ENCODE measurements around the gene TTLL9. TPM values are rescaled to one million over a fixed set of nuclear protein-coding genes. Genes with fewer than 3 reads are reported as not detected.

TTLL9 gene
- total RNA-seq, 1 experiment from 2014 or later: not detected

GRCh38 chr20:31840906-31841816 is 29.3 kb upstream of the TTLL9 start:
- no TSS peak for BruUV-seq (replicated peaks)
- Histone ChIP-seq H3K4me3 (ENCODE audit: low read depth, low read length, poor library complexity, severe bottlenecking) (no peak overlapping the region), H3K27me3 (replicated peaks; ENCODE audit: insufficient read depth, low read depth, low read length, poor library complexity) (no peaks in the 10 kb centered on the region), H3K36me3 (ENCODE audit: insufficient read depth, low read length, poor library complexity, severe bottlenecking) (no peaks in the 10 kb centered on the region), H3K4me1 (ENCODE audit: insufficient read depth, low read length, poor library complexity, severe bottlenecking) (no peaks in the 10 kb centered on the region), H3K27ac (ENCODE audit: low read depth, low read length, poor library complexity, severe bottlenecking) (no peak overlapping the region), H3K9me3 (ENCODE audit: low read depth, low read length, poor library complexity, severe bottlenecking) (no peaks in the 10 kb centered on the region)
- ChIA-PET CTCF (no interaction called here), POLR2A (ENCODE audit: low non-redundant PET) (no interaction called here)
- no peak for TF ChIP-seq CTCF (conservative IDR thresholded peaks at IDR 0.05; ENCODE audit: low read depth, low read length)
- no peak for TF ChIP-seq EZH2 (IDR thresholded peaks at IDR 0.05; ENCODE audit: borderline replicate concordance, low read depth, low read length, poor library complexity, severe bottlenecking)
- DNase-seq (ENCODE audit: low spot score): no peak
- intact Hi-C loops (cut with micrococcal nuclease; ENCODE audit: unreplicated experiment): no loop called here

DNA sequence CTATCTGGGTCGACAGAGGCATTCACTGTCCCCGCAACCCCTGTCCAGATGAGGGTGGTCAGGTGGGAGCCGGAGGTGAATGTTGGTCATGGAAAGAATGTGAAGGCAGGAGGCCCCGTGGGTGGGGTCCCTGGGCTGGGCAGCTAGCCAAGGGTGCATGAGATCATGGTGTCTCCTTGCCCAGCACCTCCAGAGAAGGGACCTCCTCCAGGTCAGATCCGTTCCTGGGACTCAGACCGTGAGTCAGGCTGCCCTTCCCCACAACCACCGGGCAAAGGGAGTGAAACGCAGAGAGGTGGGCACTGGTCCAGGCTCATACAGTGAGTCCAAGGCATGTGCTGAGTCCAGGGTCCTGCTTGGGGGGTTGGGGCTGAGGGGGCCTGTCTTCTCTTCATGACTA is 28.5 kb upstream of the TTLL9 start:
- Histone ChIP-seq H3K4me3 (ENCODE audit: low read depth, low read length, poor library complexity, severe bottlenecking) (no peak overlapping the region), H3K36me3 (ENCODE audit: insufficient read depth, low read length, poor library complexity, severe bottlenecking) (no peaks in the 10 kb centered on the region), H3K4me1 (ENCODE audit: insufficient read depth, low read length, poor library complexity, severe bottlenecking) (no peaks in the 10 kb centered on the region), H3K27ac (ENCODE audit: low read depth, low read length, poor library complexity, severe bottlenecking) (no peak overlapping the region), H3K9me3 (ENCODE audit: low read depth, low read length, poor library complexity, severe bottlenecking) (no peaks in the 10 kb centered on the region), H3K27me3 (replicated peaks; ENCODE audit: insufficient read depth, low read depth, low read length, poor library complexity) (no peaks in the 10 kb centered on the region)
- ChIA-PET CTCF (no interaction called here), POLR2A (ENCODE audit: low non-redundant PET) (no interaction called here)
- DNase-seq (ENCODE audit: low spot score): no peak
- intact Hi-C loops (cut with micrococcal nuclease; ENCODE audit: unreplicated experiment): no loop called here
- no peak for TF ChIP-seq EZH2 (IDR thresholded peaks at IDR 0.05; ENCODE audit: borderline replicate concordance, low read depth, low read length, poor library complexity, severe bottlenecking)
- TF ChIP-seq CTCF (conservative IDR thresholded peaks at IDR 0.05; ENCODE audit: low read depth, low read length): no peak
- no TSS peak for BruUV-seq (replicated peaks)

- no peaks in the 10 kb centered on the region for H3K36me3 ChIP-seq (ENCODE audit: insufficient read depth, low read length, poor library complexity, severe bottlenecking)
- intact Hi-C loops (cut with micrococcal nuclease; ENCODE audit: unreplicated experiment): no loop called here
- no peak overlapping the region for H3K4me3 ChIP-seq (ENCODE audit: low read depth, low read length, poor library complexity, severe bottlenecking)
- TF ChIP-seq CTCF (conservative IDR thresholded peaks at IDR 0.05; ENCODE audit: low read depth, low read length) (no peak), EZH2 (IDR thresholded peaks at IDR 0.05; ENCODE audit: borderline replicate concordance, low read depth, low read length, poor library complexity, severe bottlenecking) (no peak)
- ChIA-PET POLR2A (ENCODE audit: low non-redundant PET) (no interaction called here), CTCF (interaction anchor here (0.5 kb wide), 1 partner anchor 10 kb away, joined by 3 read pairs; no protein-coding TSS in a partner anchor)
- H3K9me3 ChIP-seq (ENCODE audit: low read depth, low read length, poor library complexity, severe bottlenecking): no peaks in the 10 kb centered on the region
- no peaks in the 10 kb centered on the region for H3K4me1 ChIP-seq (ENCODE audit: insufficient read depth, low read length, poor library complexity, severe bottlenecking)
- no peak overlapping the region for H3K27ac ChIP-seq (ENCODE audit: low read depth, low read length, poor library complexity, severe bottlenecking)
- peaks cover 1% of the 10 kb centered on the region for H3K27me3 ChIP-seq (replicated peaks; ENCODE audit: insufficient read depth, low read depth, low read length, poor library complexity)
- no TSS peak for BruUV-seq (replicated peaks)
- DNase-seq (ENCODE audit: low spot score): no peak
These were observed 27.8 kb upstream of the TTLL9 start for GRCh38 chr20:31842471-31843157.
